ENCODE data around the gene HOXB6.

The HOXB6 gene

GRCh38 chr17:48551214-48551555 is 53.6 kb downstream of the HOXB6 start:
- no peak for DNase-seq

GRCh38 chr17:48550502-48551213 is 54.1 kb downstream of the HOXB6 start:
- no peak for DNase-seq

GRCh38 chr17:48549914-48550501 is 54.8 kb downstream of the HOXB6 start:
- DNase-seq = no peak

- no peak for DNase-seq
These were observed 55.5 kb downstream of the HOXB6 start for GRCh38 chr17:48549281-48549630.

GRCh38 chr17:48548523-48549280 is 56.1 kb downstream of the HOXB6 start:
- DNase-seq = no peak

- no peak for DNase-seq
These were observed 56.8 kb downstream of the HOXB6 start for GRCh38 chr17:48547808-48548522.

- DNase-seq = no peak
These were observed 57.6 kb downstream of the HOXB6 start for GRCh38 chr17:48546924-48547807.

- no peak for DNase-seq
These were observed 58.5 kb downstream of the HOXB6 start for GRCh38 chr17:48546137-48546923.
